Stomach smooth muscle (tissue), 2 donors: ENCODE data around the gene DDR2.
"Not testable (repeated sequence)": the region's sequence is repeated elsewhere in the genome, so short reads cannot be mapped to it uniquely, and the experiment has no call there.

Experiments
- H3K27ac ChIP-seq: one replicate; pipeline ENCODE4 v1.7.0; 2013; ENCODE audit warnings: mild to moderate bottlenecking, low read length, inconsistent platforms
- H3K27me3 ChIP-seq, 2 donors: one replicate each; pipeline ENCODE4 v1.7.0; 2013; ENCODE audit warnings: low read length in 2 of 2; ENCODE audit not compliant: insufficient read depth in 2 of 2, control insufficient read depth in 1 of 2
- H3K36me3 ChIP-seq, 2 donors: one replicate each; pipeline ENCODE4 v1.7.0; 2013; ENCODE audit warnings: low read length in 2 of 2; ENCODE audit not compliant: control insufficient read depth in 2 of 2, insufficient read depth in 2 of 2
- H3K4me1 ChIP-seq: one replicate; pipeline ENCODE4 v1.7.0; 2013; ENCODE audit warnings: low read length; ENCODE audit not compliant: control insufficient read depth, insufficient read depth
- H3K4me3 ChIP-seq, 2 donors: one replicate each; pipeline ENCODE4 v1.7.0; 2013; ENCODE audit warnings: low read length in 2 of 2
- H3K9ac ChIP-seq, 2 donors: one replicate each; pipeline ENCODE4 v1.7.0; 2013; ENCODE audit warnings: low read length in 2 of 2, mild to moderate bottlenecking in 1 of 2
- H3K9me3 ChIP-seq, 2 donors: one replicate each; pipeline ENCODE4 v1.7.0; 2013; ENCODE audit warnings: low read length in 2 of 2; ENCODE audit not compliant: control insufficient read depth in 2 of 2
- donor health status: healthy.
- donor health status: Pancreatic carcinoma.

Gene DDR2

DNA sequence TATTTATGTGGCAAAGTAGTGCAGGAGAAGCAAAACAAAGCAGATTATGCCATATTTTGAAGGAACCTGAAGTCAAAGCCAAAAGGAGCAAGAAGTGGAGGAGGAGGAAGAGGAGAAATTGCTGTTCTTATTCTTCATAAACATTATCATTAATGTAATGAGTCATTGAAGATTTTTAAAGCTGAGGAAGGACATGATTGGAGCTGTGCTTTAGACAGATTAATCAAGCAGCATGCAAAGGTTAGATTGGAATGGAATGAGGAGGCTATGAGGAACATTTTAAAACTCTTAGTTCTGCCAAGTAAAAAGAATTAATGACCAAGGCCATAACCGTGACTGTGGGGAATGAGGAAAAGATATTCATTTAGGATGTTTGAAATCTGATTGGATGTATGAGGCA is 125.2 kb downstream of the DDR2 start:
- Histone ChIP-seq H3K27ac (no peak overlapping the region), H3K9ac (no peak overlapping the region), H3K36me3 (peaks cover 47 to 48% of the 10 kb centered on the region in 2 donors), H3K4me3 (no peak overlapping the region), H3K4me1 (no peaks in the 10 kb centered on the region), H3K27me3 (no peaks in the 10 kb centered on the region), H3K9me3 (no peaks in the 10 kb centered on the region)

GRCh38 chr1:162765788-162766187 is 133.5 kb downstream of the DDR2 start:
- Histone ChIP-seq H3K9ac (no peak overlapping the region), H3K4me1 (no peaks in the 10 kb centered on the region), H3K9me3 (no peaks in the 10 kb centered on the region), H3K4me3 (no peak overlapping the region), H3K27ac (no peak overlapping the region), H3K27me3 (no peaks in the 10 kb centered on the region), H3K36me3 (peaks cover 26 to 56% of the 10 kb centered on the region in 2 donors)

- Histone ChIP-seq H3K9ac (no peak overlapping the region), H3K4me1 (no peaks in the 10 kb centered on the region), H3K27me3 (no peaks in the 10 kb centered on the region), H3K27ac (no peak overlapping the region), H3K9me3 (no peaks in the 10 kb centered on the region), H3K36me3 (peaks cover 46 to 54% of the 10 kb centered on the region in 2 donors), H3K4me3 (no peak overlapping the region)
These were observed 140.4 kb downstream of the DDR2 start for GRCh38 chr1:162772571-162773154.

GRCh38 chr1:162774007-162774406 is 141.7 kb downstream of the DDR2 start:
- Histone ChIP-seq H3K4me1 (no peaks in the 10 kb centered on the region), H3K36me3 (peaks cover 49 to 54% of the 10 kb centered on the region in 2 donors), H3K27me3 (no peaks in the 10 kb centered on the region), H3K27ac (no peak overlapping the region), H3K9ac (no peak overlapping the region), H3K4me3 (no peak overlapping the region), H3K9me3 (no peaks in the 10 kb centered on the region)

GRCh38 chr1:162779043-162779442 is 146.8 kb downstream of the DDR2 start:
- no peaks in the 10 kb centered on the region for H3K4me1 ChIP-seq
- no peak overlapping the region for H3K9ac ChIP-seq
- no peak overlapping the region for H3K4me3 ChIP-seq
- no peak overlapping the region for H3K27ac ChIP-seq
- no peaks in the 10 kb centered on the region for H3K9me3 ChIP-seq
- peaks cover 53 to 57% of the 10 kb centered on the region in 2 donors for H3K36me3 ChIP-seq
- H3K27me3 ChIP-seq: no peaks in the 10 kb centered on the region

DNA sequence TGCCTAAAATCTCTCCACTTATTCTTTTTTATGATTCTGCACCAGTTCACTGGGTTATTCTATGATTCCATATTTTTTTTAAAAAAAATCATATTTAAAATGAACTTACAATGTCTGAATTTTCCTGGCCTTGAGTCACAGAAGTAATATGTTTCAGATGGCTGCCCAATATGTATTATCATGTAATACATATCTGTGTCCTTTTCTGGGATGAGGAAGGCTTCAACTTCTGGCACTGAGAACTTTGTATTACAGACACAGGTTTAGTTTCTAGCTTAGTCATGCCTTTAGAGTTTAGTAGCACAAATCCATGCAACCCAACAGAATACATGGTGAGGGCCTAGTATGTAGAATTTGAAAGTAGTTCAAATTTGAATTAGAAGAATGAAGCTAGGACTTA is 150.4 kb downstream of the DDR2 start:
- peaks cover 34 to 38% of the 10 kb centered on the region in 2 donors for H3K36me3 ChIP-seq
- H3K27ac ChIP-seq: no peak overlapping the region
- no peak overlapping the region for H3K4me3 ChIP-seq
- no peaks in the 10 kb centered on the region for H3K27me3 ChIP-seq
- H3K9ac ChIP-seq: no peak overlapping the region
- H3K4me1 ChIP-seq: no peaks in the 10 kb centered on the region
- no peaks in the 10 kb centered on the region for H3K9me3 ChIP-seq

- not testable (repeated sequence) for H3K9me3 ChIP-seq, H3K27ac ChIP-seq, H3K4me3 ChIP-seq, H3K4me1 ChIP-seq, H3K9ac ChIP-seq, H3K27me3 ChIP-seq
- peaks cover 15 to 18% of the 10 kb centered on the region in 2 donors for H3K36me3 ChIP-seq
These were observed 152.7 kb downstream of the DDR2 start for GRCh38 chr1:162784926-162785325.

DNA sequence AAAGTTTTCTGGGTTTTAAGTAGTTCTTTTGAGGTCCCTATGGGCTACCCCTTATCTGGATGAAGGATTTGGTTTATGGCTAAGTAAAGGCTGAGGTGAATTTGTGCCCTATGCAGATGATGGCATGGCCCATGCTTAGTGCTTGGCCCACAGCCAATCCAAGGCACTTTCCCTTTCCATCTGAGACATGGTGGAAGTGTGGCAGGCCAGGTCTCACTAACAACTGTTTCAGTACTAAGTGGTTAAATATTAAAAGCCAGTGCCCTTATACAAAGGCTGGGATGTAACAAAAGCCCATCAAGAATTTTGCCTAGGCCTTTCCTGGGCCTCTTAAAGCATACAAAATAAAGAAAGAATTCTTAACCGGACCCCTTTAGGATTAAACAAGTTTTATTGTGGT is 156.5 kb downstream of the DDR2 start:
- not testable (repeated sequence) for H3K4me1 ChIP-seq, H3K27me3 ChIP-seq, H3K9me3 ChIP-seq, H3K4me3 ChIP-seq, H3K36me3 ChIP-seq, H3K9ac ChIP-seq, H3K27ac ChIP-seq

DNA sequence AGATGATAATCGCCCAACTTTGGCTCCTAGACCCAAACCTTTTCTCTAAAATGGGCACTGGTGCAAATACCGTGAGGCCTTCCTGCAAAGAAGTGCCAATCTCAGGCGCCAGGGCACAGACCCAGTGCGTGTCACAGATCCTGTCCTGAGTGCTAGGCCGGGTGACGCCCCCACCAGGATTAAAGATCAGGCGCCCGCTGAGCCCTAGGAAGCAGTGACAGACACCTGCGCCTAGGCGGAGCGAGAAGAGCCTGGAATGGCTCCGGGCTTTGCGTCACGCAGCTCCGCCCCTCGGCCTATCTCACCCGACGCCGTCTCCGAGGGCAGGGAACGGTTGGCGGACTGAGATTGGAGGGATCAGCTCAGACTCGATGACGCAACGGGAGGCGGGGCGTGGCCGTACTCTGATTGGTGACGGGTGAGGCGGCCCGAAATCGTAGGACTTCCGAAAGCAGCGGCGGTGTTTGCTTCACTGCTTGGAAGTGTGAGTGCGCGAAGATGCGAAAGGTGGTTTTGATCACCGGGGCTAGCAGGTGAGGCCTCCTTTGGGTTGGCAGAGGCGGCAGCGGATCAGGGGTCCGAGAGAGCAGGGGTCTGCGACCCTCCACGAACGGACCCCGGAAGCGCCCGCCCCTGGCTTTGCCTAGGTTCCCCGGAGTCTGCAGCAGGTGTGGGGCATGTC is 158.2 kb downstream of the DDR2 start, which contains the start of gene HSD17B7:
TSS of gene HSD17B7 (plus strand) at position 400 of the 682 bp plus-strand sequence. CDS start at position 499, 99 bp downstream.
- peak within 1 kb of the TSS; percentile 67 to 70 for H3K4me3 ChIP-seq
- not testable (repeated sequence) for H3K27me3 ChIP-seq, H3K9me3 ChIP-seq, H3K4me1 ChIP-seq, H3K36me3 ChIP-seq
- peak within 1 kb of the TSS; percentile 72 for H3K9ac ChIP-seq
- peak within 1 kb of the TSS; percentile 74 for H3K27ac ChIP-seq

- Histone ChIP-seq H3K4me3 (peak overlapping the region; percentile 55 to 70), H3K27ac (peak overlapping the region; percentile 55), H3K9ac (peak overlapping the region; percentile 36 to 72)
- H3K36me3 ChIP-seq, H3K9me3 ChIP-seq, H3K4me1 ChIP-seq, H3K27me3 ChIP-seq: not testable (repeated sequence)
These were observed 158.7 kb downstream of the DDR2 start for GRCh38 chr1:162790985-162791357.

DNA sequence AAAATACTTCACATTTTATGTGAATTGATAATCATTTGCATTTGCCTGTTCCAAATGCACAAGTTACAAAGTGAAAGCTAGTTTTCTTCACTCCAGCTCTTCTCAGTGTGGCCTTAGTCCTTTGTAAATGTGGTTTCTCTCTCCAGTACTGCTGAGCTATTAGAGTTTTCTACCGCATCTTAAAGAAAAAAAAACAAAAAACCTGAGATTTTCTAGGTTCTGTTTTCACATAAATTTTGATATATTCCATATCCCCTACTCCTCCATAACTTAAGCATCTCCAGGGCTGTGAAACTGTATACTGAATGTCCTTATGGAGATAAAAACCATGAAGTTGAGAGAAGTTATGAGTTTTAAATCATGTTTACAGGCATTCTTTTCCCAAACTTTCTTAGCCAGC is 162.0 kb downstream of the DDR2 start:
- H3K4me3 ChIP-seq, H3K36me3 ChIP-seq, H3K27me3 ChIP-seq, H3K27ac ChIP-seq, H3K4me1 ChIP-seq, H3K9me3 ChIP-seq, H3K9ac ChIP-seq: not testable (repeated sequence)
